ENCODE measurements around the gene MRGPRE.

DNA sequence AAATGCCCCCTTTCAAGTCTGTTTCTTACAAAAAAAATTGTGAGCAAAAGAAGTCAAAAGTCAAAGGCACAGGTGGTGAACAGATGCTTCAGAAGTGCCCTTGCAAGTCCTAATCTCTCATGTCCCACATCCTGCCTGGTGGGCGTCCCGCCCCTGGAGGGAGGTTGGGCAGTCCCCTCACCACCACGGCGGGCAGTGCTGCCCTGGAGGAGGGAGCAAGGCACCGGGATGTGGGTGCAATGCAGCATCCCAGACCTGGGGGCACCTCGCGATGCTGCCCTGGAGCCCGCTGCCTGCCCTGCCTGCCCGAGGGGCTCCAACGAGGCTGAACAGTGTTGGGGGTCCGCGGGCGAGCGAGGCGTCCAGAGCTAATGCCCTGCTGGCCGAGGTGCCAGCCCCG lies 29.5 kb downstream of the MRGPRE start:
- TF ChIP-seq POLR2AphosphoS5 (IDR thresholded peaks at IDR 0.05; ENCODE audit: low read depth, low read length): no peak
- TF ChIP-seq TAF1 (IDR thresholded peaks at IDR 0.05; ENCODE audit: low read depth, low read length): no peak
- TF ChIP-seq POU2F2 (IDR thresholded peaks at IDR 0.05; ENCODE audit: low read depth, low read length): no peak
- TF ChIP-seq POLR2A (IDR thresholded peaks at IDR 0.05; ENCODE audit: low read depth, low read length): no peak
- TF ChIP-seq PAX5 (IDR thresholded peaks at IDR 0.05; ENCODE audit: insufficient read depth, low read length, severe bottlenecking): no peak
- TF ChIP-seq SPI1 (IDR thresholded peaks at IDR 0.05; ENCODE audit: low read depth, low read length): no peak
